Fibroblast of lung (primary cell): ENCODE results near the gene ADCY5.

Experiments used
- EZH2 ChIP-seq: IDR thresholded peaks from 2 replicates; pipeline ENCODE4 v1.5.1; 2012; ENCODE audit warnings: low read length, control low read depth, mild to moderate bottlenecking; ENCODE audit errors: missing control alignments
- TF ChIP-seq, protein P1 (sequence below), 2 donors: IDR thresholded peaks in 1 of 2; conservative IDR thresholded peaks in 1 of 2; 1 replicate in 1 of 2; 2 replicates in 1 of 2; pipeline ENCODE4 v1.5.1; 2011 to 2012; ENCODE audit warnings: low read length in 2 of 2, control low read depth in 1 of 2, inconsistent platforms in 1 of 2, low read depth in 1 of 2, mild to moderate bottlenecking in 1 of 2

- TF ChIP-seq, protein P1, sequence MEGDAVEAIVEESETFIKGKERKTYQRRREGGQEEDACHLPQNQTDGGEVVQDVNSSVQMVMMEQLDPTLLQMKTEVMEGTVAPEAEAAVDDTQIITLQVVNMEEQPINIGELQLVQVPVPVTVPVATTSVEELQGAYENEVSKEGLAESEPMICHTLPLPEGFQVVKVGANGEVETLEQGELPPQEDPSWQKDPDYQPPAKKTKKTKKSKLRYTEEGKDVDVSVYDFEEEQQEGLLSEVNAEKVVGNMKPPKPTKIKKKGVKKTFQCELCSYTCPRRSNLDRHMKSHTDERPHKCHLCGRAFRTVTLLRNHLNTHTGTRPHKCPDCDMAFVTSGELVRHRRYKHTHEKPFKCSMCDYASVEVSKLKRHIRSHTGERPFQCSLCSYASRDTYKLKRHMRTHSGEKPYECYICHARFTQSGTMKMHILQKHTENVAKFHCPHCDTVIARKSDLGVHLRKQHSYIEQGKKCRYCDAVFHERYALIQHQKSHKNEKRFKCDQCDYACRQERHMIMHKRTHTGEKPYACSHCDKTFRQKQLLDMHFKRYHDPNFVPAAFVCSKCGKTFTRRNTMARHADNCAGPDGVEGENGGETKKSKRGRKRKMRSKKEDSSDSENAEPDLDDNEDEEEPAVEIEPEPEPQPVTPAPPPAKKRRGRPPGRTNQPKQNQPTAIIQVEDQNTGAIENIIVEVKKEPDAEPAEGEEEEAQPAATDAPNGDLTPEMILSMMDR (conservative IDR thresholded peaks at IDR 0.05 in 1 of 2, IDR thresholded peaks at IDR 0.05 in 1 of 2; ENCODE audit: low read depth in 1 of 2, low read length in 2 of 2): no peak
- TF ChIP-seq EZH2: no peak
Observed at GRCh38 chr3:123270818-123271217, 178.1 kb downstream of the ADCY5 start.
